HepG2 (cell line): ENCODE data around the gene LYRM4. TPM values are rescaled to one million over a fixed set of nuclear protein-coding genes. Genes with fewer than 3 reads are reported as not detected.

Source experiments
- CCDC6 ChIP-seq: sonication (generic); formaldehyde crosslinking; IDR thresholded peaks from 2 replicates; pipeline ENCODE4 v1.8.1; 2022; ENCODE audit warnings: mild to moderate bottlenecking, missing genetic modification reagents, moderate library complexity
- MIER3 ChIP-seq: IDR thresholded peaks from 2 replicates; pipeline ENCODE4 v1.6.1; 2016; ENCODE audit warnings: missing compliant biosample characterization, borderline replicate concordance
- MXI1 ChIP-seq: IDR thresholded peaks from 3 replicates; pipeline ENCODE4 v1.6.1; 2012; ENCODE audit warnings: low read depth, low read length, inconsistent platforms, borderline replicate concordance
- POLR2AphosphoS2 ChIP-seq: IDR thresholded peaks from 2 replicates; pipeline ENCODE4 v1.6.1; 2011; ENCODE audit warnings: low read depth, low read length, improper control_type of control experiment
- PRMT3 ChIP-seq: sonication (generic); formaldehyde crosslinking; IDR thresholded peaks from 2 replicates; pipeline ENCODE4 v1.8.1; 2022; ENCODE audit warnings: low read depth, mild to moderate bottlenecking, moderate library complexity, missing genetic modification reagents, borderline replicate concordance
- ZBTB3 ChIP-seq: sonication (generic); formaldehyde crosslinking; IDR thresholded peaks from 2 replicates; pipeline ENCODE4 v1.4.0; 2020; ENCODE audit warnings: low read depth, mild to moderate bottlenecking, moderate library complexity, missing genetic modification reagents, borderline replicate concordance
- ZNF441 ChIP-seq: sonication (generic); formaldehyde crosslinking; IDR thresholded peaks from 2 replicates; pipeline ENCODE4 v1.7.0; 2021; ENCODE audit warnings: missing genetic modification reagents, borderline replicate concordance
- polyA plus RNA-seq, 8 experiments: library from polyadenylated mRNA; depleted of rRNA in 3 of 8; stranded (reverse) in 7 of 8; unstranded in 1 of 8; fragments of >200 nt; fragmentation: Illumina TruSeq in 4 of 8; extraction: Trizol in 4 of 8; gene quantifications; 2 replicates each; pipeline versions ENCODE4 v1.2.1 to v1.2.3, GENCODE V29; 2011 to 2016; ENCODE audit warnings: low read depth in 4 of 8, missing spikeins in 1 of 8, mixed read lengths in 1 of 8; ENCODE audit not compliant: insufficient read depth in 1 of 8
- total RNA-seq, 5 experiments: library from RNA; depleted of rRNA; stranded (reverse); fragments of >200 nt; fragmentation: Illumina TruSeq; extraction: Trizol; gene quantifications; 2 replicates each; pipeline ENCODE4 v1.2.3, GENCODE V29; 2016; ENCODE audit warnings: low read depth in 1 of 5
- TF ChIP-seq, protein P1 (sequence below): sonication (generic); formaldehyde crosslinking; IDR thresholded peaks from 2 replicates; pipeline ENCODE4 v1.4.0; 2020; ENCODE audit warnings: low read depth, missing genetic modification reagents
- TF ChIP-seq, protein P2 (sequence below): sonication (generic); formaldehyde crosslinking; IDR thresholded peaks from 2 replicates; pipeline ENCODE4 v1.4.0; 2020; ENCODE audit warnings: missing genetic modification reagents
- TF ChIP-seq, protein P3 (sequence below): IDR thresholded peaks from 2 replicates; pipeline ENCODE4 v1.6.1; 2012; ENCODE audit warnings: inconsistent platforms
- TF ChIP-seq, protein P4 (sequence below): sonication (generic); formaldehyde crosslinking; IDR thresholded peaks from 2 replicates; pipeline ENCODE4 v1.5.0; 2020; ENCODE audit warnings: mild to moderate bottlenecking, missing genetic modification reagents, borderline replicate concordance
- TF ChIP-seq, protein P5 (sequence below): sonication (generic); formaldehyde crosslinking; IDR thresholded peaks from 2 replicates; pipeline ENCODE4 v1.4.0; 2020; ENCODE audit warnings: mild to moderate bottlenecking, missing genetic modification reagents, borderline replicate concordance

Gene LYRM4
- total and polyA plus RNA-seq, 2 of the 13 experiments (the other 11 are each of a cell fraction or from before 2014, with no cell fraction given) = 64.6 to 67.5 TPM

DNA sequence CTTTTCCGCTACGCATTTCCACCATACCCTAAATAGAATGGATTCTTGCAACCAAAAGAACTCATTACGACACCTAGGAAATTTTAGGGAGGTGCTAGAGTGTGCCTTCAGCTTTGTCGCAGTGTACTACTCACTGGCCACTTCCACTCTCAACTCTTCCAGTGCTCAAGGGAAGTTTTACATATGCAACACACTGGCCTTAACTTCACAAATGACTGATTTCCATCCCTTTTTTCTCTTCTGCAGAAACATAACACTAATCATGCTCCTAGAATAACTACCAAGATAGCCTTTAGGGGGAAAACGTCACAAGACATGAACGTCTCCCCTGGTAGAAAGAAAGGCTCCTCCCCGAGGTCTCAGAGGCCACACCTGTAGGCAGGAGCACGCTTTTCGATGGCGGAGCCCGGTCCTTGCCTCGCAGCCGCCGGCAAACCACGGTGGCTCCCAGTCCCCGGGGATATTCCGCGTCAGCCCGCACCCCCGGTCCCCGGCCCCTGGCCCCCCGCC is 584 bp downstream of the LYRM4 start (continued):
- TF ChIP-seq, protein P1, sequence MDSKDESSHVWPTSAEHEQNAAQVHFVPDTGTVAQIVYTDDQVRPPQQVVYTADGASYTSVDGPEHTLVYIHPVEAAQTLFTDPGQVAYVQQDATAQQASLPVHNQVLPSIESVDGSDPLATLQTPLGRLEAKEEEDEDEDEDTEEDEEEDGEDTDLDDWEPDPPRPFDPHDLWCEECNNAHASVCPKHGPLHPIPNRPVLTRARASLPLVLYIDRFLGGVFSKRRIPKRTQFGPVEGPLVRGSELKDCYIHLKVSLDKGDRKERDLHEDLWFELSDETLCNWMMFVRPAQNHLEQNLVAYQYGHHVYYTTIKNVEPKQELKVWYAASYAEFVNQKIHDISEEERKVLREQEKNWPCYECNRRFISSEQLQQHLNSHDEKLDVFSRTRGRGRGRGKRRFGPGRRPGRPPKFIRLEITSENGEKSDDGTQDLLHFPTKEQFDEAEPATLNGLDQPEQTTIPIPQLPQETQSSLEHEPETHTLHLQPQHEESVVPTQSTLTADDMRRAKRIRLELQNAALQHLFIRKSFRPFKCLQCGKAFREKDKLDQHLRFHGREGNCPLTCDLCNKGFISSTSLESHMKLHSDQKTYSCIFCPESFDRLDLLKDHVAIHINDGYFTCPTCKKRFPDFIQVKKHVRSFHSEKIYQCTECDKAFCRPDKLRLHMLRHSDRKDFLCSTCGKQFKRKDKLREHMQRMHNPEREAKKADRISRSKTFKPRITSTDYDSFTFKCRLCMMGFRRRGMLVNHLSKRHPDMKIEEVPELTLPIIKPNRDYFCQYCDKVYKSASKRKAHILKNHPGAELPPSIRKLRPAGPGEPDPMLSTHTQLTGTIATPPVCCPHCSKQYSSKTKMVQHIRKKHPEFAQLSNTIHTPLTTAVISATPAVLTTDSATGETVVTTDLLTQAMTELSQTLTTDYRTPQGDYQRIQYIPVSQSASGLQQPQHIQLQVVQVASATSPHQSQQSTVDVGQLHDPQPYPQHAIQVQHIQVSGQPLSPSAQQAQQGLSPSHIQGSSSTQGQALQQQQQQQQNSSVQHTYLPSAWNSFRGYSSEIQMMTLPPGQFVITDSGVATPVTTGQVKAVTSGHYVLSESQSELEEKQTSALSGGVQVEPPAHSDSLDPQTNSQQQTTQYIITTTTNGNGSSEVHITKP (CRISPR knock-in tag) = peak; percentile 69
- TF ChIP-seq ZBTB3 (CRISPR knock-in tag) (0 out of 2 replicates have a peak, but pooled peaks have one; percentile 11), PRMT3 (CRISPR knock-in tag) (0 out of 2 replicates have a peak, but pooled peaks have one; percentile 20), POLR2AphosphoS2 (no peak), CCDC6 (CRISPR knock-in tag) (0 out of 2 replicates have a peak, but pooled peaks have one; percentile 44), ZNF441 (no peak), MIER3 (CRISPR knock-in tag) (0 out of 2 replicates have a peak, but pooled peaks have one; percentile 40), MXI1 (peak; percentile 87)
- TF ChIP-seq, protein P2, sequence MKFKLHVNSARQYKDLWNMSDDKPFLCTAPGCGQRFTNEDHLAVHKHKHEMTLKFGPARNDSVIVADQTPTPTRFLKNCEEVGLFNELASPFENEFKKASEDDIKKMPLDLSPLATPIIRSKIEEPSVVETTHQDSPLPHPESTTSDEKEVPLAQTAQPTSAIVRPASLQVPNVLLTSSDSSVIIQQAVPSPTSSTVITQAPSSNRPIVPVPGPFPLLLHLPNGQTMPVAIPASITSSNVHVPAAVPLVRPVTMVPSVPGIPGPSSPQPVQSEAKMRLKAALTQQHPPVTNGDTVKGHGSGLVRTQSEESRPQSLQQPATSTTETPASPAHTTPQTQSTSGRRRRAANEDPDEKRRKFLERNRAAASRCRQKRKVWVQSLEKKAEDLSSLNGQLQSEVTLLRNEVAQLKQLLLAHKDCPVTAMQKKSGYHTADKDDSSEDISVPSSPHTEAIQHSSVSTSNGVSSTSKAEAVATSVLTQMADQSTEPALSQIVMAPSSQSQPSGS = 0 out of 2 replicates have a peak, but pooled peaks have one; percentile 6
- TF ChIP-seq, protein P3, sequence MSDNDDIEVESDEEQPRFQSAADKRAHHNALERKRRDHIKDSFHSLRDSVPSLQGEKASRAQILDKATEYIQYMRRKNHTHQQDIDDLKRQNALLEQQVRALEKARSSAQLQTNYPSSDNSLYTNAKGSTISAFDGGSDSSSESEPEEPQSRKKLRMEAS = peak; percentile 47; the same call in 1 of the 2 replicates
- TF ChIP-seq, protein P4, sequence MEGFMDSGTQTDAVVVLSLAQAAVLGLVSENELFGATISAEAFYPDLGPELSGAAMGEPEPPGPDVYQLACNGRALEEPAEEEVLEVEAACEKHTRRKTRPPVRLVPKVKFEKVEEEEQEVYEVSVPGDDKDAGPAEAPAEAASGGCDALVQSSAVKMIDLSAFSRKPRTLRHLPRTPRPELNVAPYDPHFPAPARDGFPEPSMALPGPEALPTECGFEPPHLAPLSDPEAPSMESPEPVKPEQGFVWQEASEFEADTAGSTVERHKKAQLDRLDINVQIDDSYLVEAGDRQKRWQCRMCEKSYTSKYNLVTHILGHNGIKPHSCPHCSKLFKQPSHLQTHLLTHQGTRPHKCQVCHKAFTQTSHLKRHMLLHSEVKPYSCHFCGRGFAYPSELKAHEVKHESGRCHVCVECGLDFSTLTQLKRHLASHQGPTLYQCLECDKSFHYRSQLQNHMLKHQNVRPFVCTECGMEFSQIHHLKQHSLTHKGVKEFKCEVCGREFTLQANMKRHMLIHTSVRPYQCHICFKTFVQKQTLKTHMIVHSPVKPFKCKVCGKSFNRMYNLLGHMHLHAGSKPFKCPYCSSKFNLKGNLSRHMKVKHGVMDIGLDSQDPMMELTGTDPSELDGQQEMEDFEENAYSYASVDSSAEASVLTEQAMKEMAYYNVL (CRISPR knock-in tag) = no peak
- TF ChIP-seq, protein P5, sequence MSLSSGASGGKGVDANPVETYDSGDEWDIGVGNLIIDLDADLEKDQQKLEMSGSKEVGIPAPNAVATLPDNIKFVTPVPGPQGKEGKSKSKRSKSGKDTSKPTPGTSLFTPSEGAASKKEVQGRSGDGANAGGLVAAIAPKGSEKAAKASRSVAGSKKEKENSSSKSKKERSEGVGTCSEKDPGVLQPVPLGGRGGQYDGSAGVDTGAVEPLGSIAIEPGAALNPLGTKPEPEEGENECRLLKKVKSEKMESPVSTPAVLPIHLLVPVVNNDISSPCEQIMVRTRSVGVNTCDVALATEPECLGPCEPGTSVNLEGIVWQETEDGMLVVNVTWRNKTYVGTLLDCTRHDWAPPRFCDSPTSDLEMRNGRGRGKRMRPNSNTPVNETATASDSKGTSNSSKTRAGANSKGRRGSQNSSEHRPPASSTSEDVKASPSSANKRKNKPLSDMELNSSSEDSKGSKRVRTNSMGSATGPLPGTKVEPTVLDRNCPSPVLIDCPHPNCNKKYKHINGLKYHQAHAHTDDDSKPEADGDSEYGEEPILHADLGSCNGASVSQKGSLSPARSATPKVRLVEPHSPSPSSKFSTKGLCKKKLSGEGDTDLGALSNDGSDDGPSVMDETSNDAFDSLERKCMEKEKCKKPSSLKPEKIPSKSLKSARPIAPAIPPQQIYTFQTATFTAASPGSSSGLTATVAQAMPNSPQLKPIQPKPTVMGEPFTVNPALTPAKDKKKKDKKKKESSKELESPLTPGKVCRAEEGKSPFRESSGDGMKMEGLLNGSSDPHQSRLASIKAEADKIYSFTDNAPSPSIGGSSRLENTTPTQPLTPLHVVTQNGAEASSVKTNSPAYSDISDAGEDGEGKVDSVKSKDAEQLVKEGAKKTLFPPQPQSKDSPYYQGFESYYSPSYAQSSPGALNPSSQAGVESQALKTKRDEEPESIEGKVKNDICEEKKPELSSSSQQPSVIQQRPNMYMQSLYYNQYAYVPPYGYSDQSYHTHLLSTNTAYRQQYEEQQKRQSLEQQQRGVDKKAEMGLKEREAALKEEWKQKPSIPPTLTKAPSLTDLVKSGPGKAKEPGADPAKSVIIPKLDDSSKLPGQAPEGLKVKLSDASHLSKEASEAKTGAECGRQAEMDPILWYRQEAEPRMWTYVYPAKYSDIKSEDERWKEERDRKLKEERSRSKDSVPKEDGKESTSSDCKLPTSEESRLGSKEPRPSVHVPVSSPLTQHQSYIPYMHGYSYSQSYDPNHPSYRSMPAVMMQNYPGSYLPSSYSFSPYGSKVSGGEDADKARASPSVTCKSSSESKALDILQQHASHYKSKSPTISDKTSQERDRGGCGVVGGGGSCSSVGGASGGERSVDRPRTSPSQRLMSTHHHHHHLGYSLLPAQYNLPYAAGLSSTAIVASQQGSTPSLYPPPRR (CRISPR knock-in tag) = peak; percentile 44; the same call in 1 of the 2 replicates
